Measurements from ENCODE around the gene MRPL1. TPM values are rescaled to one million over a fixed set of nuclear protein-coding genes. Genes with fewer than 3 reads are reported as not detected.

MRPL1 gene
- total and polyA plus RNA-seq, 2 donors (not counting 3 experiments of a cell fraction or from before 2014, with no cell fraction given): 11.5 to 42.9 TPM

- Histone ChIP-seq H3K27me3 (ENCODE audit: control insufficient read depth in 2 of 2, insufficient read depth in 2 of 2, low read length in 2 of 2) (peaks cover 0 to 6% of the 10 kb centered on the region in 2 experiments), H3K79me2 (ENCODE audit: control insufficient read depth, insufficient read depth, low read length) (no peaks in the 10 kb centered on the region), H3K9ac (replicated peaks; ENCODE audit: extremely low read depth, insufficient read depth, low read length) (no peak overlapping the region), H3K4me1 (ENCODE audit: control insufficient read depth, extremely low read depth, insufficient read depth, low read length) (peaks cover 9% of the 10 kb centered on the region), H3K27ac (ENCODE audit: insufficient read depth, low read depth, low read length) (no peak overlapping the region), H3K4me3 (replicated peaks in 1 of 3; ENCODE audit: insufficient read depth in 1 of 3, low read depth in 1 of 3, low read length in 3 of 3) (no peak overlapping the region), H3K4me2 (ENCODE audit: insufficient read depth, low read length) (no peak overlapping the region), H4K20me1 (replicated peaks; ENCODE audit: control insufficient read depth, extremely low read depth, insufficient read depth, low read length) (no peaks in the 10 kb centered on the region), H2AFZ (ENCODE audit: low read depth, low read length) (no peak overlapping the region), H3K9me1 (replicated peaks; ENCODE audit: control insufficient read depth, extremely low read depth, insufficient read depth, low read length) (no peaks in the 10 kb centered on the region), H3K9me3 (replicated peaks; ENCODE audit: control insufficient read depth, insufficient read depth, low read length) (no peaks in the 10 kb centered on the region), H3K36me3 (ENCODE audit: control insufficient read depth in 2 of 2, extremely low read depth in 1 of 2, insufficient read depth in 2 of 2, low read length in 2 of 2) (no peaks in the 10 kb centered on the region)
- CTCF ChIA-PET: no interaction called here
- no peak for TF ChIP-seq POLR2AphosphoS5 (IDR thresholded peaks at IDR 0.05; ENCODE audit: insufficient read depth, low read depth, low read length)
- TF ChIP-seq GATA2 (IDR thresholded peaks at IDR 0.05; ENCODE audit: insufficient read depth, insufficient read length, low read depth, low read length): no peak
- TF ChIP-seq EZH2 (IDR thresholded peaks at IDR 0.05; ENCODE audit: borderline replicate concordance, low read depth, low read length, severe bottlenecking): no peak
- TF ChIP-seq FOS (IDR thresholded peaks at IDR 0.05; ENCODE audit: borderline replicate concordance, insufficient read depth, low read length): no peak
- no peak for TF ChIP-seq JUN (IDR thresholded peaks at IDR 0.05; ENCODE audit: borderline replicate concordance, insufficient read depth, insufficient read length, low read depth)
- no peak for TF ChIP-seq MAX (IDR thresholded peaks at IDR 0.05; ENCODE audit: insufficient read depth, insufficient read length)
- TF ChIP-seq CTCF (IDR thresholded peaks at IDR 0.05; ENCODE audit: extremely low read depth in 1 of 2, insufficient read depth in 1 of 2, low read depth in 1 of 2, low read length in 2 of 2): no peak
- no peak for TF ChIP-seq MYC (IDR thresholded peaks at IDR 0.05; ENCODE audit: low read depth, low read length)
- TF ChIP-seq POLR2A (IDR thresholded peaks at IDR 0.05; ENCODE audit: low read depth, low read length): no peak
- POLR2A ChIA-PET: no interaction called here
- intact Hi-C loops (cut with micrococcal nuclease) (no loop called here), dilution Hi-C loops (cut with MboI; ENCODE audit: extremely low pct_ligation_motif_present, low sequenced_read_pairs) (no loop called here)
- DNase-seq (ENCODE audit: low read depth, low spot score) (no peak), FAIRE-seq (peak; percentile 18)
- no TSS peak for BruUV-seq (replicated peaks)
Observed at GRCh38 chr4:77990456-77990855, 127.8 kb downstream of the MRPL1 start.

Measured in endothelial cell of umbilical vein (primary cell).